Muscle layer of colon (tissue), 2 donors: ENCODE data around the gene CLSTN3.

ENCODE experiments used
- H3K27ac ChIP-seq: one replicate; pipeline ENCODE4 v1.7.0; 2013; ENCODE audit warnings: low read depth, mild to moderate bottlenecking, low read length, moderate library complexity
- H3K27me3 ChIP-seq, 2 donors: one replicate each; pipeline ENCODE4 v1.7.0; 2013; ENCODE audit warnings: low read length in 2 of 2, mild to moderate bottlenecking in 2 of 2; ENCODE audit not compliant: insufficient read depth in 2 of 2, control insufficient read depth in 1 of 2
- H3K36me3 ChIP-seq: one replicate; pipeline ENCODE4 v1.7.0; 2013; ENCODE audit warnings: mild to moderate bottlenecking, low read length; ENCODE audit not compliant: insufficient read depth
- H3K4me1 ChIP-seq: one replicate; pipeline ENCODE4 v1.7.0; 2013; ENCODE audit warnings: mild to moderate bottlenecking, low read length; ENCODE audit not compliant: insufficient read depth
- H3K4me3 ChIP-seq, 2 donors: one replicate each; pipeline ENCODE4 v1.7.0; 2013; ENCODE audit warnings: low read length in 2 of 2, low read depth in 1 of 2, mild to moderate bottlenecking in 1 of 2, moderate library complexity in 1 of 2
- H3K9ac ChIP-seq: one replicate; pipeline ENCODE4 v1.7.0; 2013; ENCODE audit warnings: low read length
- H3K9me3 ChIP-seq: one replicate; pipeline ENCODE4 v1.7.0; 2013; ENCODE audit warnings: mild to moderate bottlenecking, low read length
- donor health status: abdominal sarcoma.
- donor health status: Adenocarcinoma of cecum.

CLSTN3 gene

DNA sequence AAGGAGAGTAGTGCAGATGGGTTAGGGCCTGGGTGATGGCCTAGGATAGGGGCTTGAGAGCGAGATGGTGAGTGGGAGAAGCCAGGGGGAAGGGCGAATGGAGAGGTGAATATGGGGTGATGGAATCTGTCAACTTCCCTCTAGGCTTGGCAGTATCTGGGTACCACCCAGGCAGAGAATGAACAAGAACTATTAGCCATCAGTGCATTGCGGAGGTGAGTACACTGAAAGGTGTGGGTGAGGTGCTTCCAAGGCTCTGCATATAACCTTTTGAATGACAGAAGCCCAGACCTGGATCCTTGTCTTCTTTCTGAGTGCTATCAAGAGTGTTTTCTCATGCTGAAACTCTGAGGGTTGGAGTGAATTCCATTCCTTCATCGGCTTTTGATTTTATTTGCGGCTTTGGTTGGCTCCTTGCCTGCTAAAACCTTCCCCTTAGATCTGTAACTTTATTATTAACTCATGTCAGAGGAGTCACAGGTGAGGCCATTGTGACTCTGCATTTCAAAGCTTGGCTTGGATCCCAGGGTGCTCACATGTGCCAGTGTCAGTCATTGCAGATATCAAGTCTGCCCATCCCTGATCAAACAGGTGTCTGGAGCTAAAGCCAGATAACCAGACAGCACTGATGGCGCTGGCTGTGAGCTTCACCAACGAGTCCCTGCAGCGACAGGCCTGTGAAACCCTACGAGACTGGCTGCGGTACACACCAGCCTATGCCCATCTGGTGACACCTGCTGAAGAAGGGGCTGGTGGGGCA, 77.9 kb downstream of the CLSTN3 start:
- Histone ChIP-seq H3K4me1 (no peaks in the 10 kb centered on the region), H3K4me3 (no peak overlapping the region), H3K36me3 (peaks cover 70% of the 10 kb centered on the region), H3K9ac (no peak overlapping the region), H3K9me3 (no peaks in the 10 kb centered on the region), H3K27ac (no peak overlapping the region), H3K27me3 (no peaks in the 10 kb centered on the region)
